GM21529 (cell line): ENCODE measurements around the gene RPL10A.
"Not testable (repeated sequence)": the region's sequence is repeated elsewhere in the genome, so short reads cannot be mapped to it uniquely, and the experiment has no call there.

Source experiments
- ATAC-seq: cut with Tn5 transposase; IDR thresholded peaks from one replicate; pipeline ENCODE4 v1.9.1; 2021; ENCODE audit not compliant: unreplicated experiment

The RPL10A gene

GRCh38 chr6:35468181-35468979 lies at the start of gene RPL10A:
Gene RPL10A, plus strand, starts transcription at chr6:35468401. Its CDS starts 34 bp downstream, at chr6:35468435.
- peak; percentile 68 for ATAC-seq

GRCh38 chr6:35419417-35419816 lies 48.8 kb upstream of the RPL10A start:
- ATAC-seq: no peak

- no peak for ATAC-seq
These were observed 48.2 kb upstream of the RPL10A start for GRCh38 chr6:35419961-35420360.

- no peak for ATAC-seq
These were observed 42.9 kb upstream of the RPL10A start for GRCh38 chr6:35425284-35425683.

DNA sequence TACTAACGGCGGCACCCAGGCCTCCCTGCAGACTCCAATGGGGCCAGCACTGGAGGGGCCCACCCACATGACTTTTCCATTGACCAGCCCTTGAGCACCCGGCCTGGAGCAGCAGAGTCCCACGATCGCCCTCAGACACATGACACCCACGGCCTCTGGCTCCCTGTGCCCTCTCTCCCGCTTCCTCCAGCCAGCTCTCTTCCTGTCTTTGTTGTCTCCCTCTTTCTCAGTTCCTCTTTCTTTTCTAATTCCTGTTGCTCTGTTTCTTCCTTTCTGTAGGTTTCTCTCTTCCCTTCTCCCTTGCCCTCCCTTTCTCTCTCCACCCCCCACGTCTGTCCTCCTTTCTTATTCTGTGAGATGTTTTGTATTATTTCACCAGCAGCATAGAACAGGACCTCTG lies 42.1 kb upstream of the RPL10A start:
- no peak for ATAC-seq

DNA sequence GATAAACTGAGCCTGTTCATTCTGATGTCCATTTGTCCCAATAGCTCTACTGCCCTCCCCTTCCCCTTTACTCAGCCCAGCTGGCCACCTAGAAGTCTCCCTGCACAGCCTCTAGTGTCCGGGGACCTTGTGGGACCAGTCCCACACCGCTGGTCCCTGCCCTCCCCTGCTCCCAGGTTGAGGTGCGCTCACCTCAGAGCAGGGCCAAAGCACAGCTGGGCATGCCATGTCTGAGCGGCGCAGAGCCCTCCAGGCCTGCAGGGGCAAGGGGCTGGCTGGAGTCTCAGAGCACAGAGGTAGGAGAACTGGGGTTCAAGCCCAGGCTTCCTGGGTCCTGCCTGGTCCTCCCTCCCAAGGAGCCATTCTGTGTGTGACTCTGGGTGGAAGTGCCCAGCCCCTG lies 40.8 kb upstream of the RPL10A start:
- ATAC-seq: no peak

GRCh38 chr6:35427851-35428321 lies 40.3 kb upstream of the RPL10A start:
- ATAC-seq: no peak

GRCh38 chr6:35428421-35429149 lies 39.6 kb upstream of the RPL10A start:
- ATAC-seq: no peak

GRCh38 chr6:35429463-35429862 lies 38.7 kb upstream of the RPL10A start:
- no peak for ATAC-seq

- ATAC-seq: no peak
These were observed 35.9 kb upstream of the RPL10A start for GRCh38 chr6:35432291-35432690.

DNA sequence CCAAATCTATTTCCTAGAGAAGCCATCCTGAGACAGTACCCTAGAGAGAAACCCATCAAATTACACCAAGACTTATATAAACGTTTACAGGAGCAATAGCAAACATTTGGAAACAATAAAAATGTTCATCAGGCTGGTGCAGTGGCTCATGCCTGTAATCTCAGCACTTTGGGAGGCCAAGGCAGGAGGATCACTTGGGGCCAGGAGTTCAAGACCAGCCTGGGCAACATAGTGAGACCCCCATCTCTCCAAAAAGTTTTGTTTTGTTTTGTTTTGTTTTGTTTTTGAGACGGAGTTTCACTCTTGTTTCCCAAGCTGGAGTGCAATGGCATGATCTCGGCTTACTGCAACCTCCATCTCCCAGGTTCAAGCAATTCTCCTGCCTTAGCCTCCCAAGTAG lies 35.5 kb upstream of the RPL10A start:
- ATAC-seq: not testable (repeated sequence)

GRCh38 chr6:35435074-35435837 lies 32.9 kb upstream of the RPL10A start:
- ATAC-seq: no peak

GRCh38 chr6:35436071-35436857 lies 31.9 kb upstream of the RPL10A start:
- ATAC-seq: no peak

- not testable (repeated sequence) for ATAC-seq
These were observed 29.7 kb upstream of the RPL10A start for GRCh38 chr6:35438378-35439065.

- no peak for ATAC-seq
These were observed 28.9 kb upstream of the RPL10A start for GRCh38 chr6:35439308-35439707.

DNA sequence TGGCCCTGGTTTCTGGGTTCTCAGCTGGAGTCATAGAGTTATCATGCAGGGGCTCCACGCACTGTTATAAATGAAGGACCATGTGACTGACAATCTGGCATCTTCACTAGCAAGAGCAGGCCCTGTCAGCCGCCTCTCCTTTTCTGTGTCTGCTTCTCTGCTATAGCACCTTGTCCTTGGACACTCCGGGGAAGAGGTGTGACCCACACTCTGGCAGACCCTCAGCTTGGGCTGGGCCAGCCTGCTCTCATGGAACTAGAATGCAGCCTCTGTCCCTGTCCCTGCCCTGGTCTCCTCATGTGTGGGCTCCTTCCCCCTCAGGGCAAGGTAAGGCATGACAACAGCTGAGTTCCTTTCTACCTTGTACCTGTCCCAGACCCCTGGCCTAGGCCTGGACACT lies 27.0 kb upstream of the RPL10A start:
- no peak for ATAC-seq

DNA sequence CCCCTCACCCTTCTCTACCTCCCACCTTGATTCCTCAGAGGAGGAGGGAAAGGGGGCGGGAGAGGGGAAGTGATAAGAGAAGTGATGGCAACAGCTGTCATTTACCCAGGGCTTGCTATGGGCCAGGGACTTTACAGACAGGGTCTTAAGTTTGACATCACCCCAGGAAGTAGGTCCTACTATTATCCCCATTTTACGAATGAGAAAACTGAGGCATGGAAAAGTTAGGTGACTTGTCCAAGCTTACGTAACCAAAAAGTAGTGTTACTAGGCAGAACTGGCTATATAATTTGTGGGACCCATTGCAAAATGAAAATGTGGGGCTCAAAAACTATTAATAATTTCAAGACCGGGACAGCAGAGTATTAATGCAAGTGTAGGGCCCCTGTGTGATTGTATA lies 26.6 kb upstream of the RPL10A start:
- ATAC-seq: no peak

- no peak for ATAC-seq
These were observed 25.5 kb upstream of the RPL10A start for GRCh38 chr6:35442693-35443092.

DNA sequence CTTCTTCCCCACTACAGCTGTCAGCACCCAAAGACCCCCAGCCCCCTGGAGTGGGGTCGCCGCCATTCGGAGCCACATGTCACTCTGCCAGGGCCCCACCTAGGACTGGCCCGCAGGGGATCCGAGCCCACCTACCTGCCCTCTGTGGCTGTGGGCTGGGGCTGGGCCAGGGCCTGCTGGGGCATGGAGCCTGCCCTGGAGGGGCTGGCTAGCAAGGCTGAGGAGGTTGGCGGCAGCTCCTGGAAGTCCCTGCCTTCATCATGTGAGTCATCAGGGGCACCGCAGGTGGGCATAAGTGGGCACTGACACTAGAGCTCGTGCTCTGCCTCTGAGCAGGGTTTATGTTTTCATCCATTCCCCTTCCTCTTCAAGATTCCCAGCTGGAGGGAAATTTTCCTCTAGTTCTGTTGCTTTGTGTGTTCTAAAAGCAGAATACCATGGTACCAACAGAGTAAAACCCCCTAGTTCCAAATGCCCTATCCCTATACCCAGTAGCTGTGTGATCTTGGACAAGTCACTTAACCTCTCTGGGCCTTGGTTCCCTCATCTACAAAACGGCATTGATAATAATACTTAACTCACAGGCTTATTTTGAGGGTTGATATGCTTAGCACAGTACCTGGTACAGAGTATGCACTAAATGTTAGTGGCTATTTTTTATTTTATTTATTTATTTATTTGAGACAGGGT lies 24.7 kb upstream of the RPL10A start:
- no peak for ATAC-seq

GRCh38 chr6:35445691-35446090 lies 22.5 kb upstream of the RPL10A start:
- no peak for ATAC-seq
